NCI-H2029 (cell line): ENCODE results near the gene IPMK.

Experiments used
- DNase-seq: peaks from one replicate; lab custom pipeline; 2025; lab: John Stamatoyannopoulos, UW

Gene IPMK

DNA sequence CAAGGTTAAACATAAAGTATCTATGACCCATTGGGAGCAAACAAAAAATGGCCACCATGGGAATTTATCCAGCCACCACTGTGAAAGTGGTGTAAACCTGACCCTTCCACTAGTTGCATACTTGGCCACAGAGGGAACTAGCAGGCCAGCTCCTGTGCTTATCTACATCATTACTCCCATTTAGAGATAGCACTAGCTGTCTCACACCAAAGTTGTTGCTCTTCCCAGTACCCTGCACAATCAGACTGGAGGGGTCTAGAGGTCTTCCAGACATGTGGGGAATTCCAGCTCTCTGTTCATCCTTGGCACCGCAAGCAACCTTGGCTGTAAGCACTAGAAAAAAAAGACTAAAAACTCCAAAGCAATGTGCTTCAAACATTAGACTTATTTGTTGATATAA, 113.9 kb downstream of the IPMK start:
- DNase-seq, result no peak

DNA sequence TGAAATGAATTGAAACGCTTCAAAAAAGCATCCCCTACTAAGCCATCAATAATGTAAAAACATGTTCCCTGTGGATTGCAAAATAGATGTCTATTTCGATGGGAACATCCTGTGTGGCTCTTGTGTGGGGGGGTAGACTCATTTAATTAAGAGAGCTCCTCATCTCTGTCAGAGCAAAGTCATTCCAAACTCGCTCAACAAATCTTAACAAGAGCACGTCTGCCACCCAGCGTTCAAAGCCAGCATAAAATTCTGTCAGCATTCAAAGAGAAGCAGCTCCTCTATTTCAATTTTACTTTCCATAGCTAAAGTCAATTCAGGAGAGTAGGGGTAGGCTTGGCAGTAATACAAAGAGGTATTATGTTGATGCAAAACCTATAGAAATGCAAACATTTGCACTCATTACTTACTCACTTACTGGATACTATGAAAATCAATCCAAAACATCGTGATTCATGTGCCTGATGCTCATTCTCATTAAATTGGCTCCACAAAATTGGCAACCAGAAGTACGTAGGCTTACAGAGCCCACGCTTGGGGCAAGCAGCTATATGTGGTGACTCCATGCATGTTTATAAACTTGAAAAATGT, 114.9 kb downstream of the IPMK start:
- no peak for DNase-seq

GRCh38 chr10:58150290-58150689, 117.4 kb downstream of the IPMK start:
- no peak for DNase-seq

GRCh38 chr10:58143944-58144343, 123.8 kb downstream of the IPMK start:
- no peak for DNase-seq
